T-helper 2 cell treated with Interferon-gamma antibody and Interleukin-4, amounts not matched to agents 100 ng/mL and 5 ng/mL, for 36 hours (primary cell): ENCODE data around the gene PLCG2. TPM values are rescaled to one million over a fixed set of nuclear protein-coding genes. Genes with fewer than 3 reads are reported as not detected.
"Not testable (repeated sequence)": the region's sequence is repeated elsewhere in the genome, so short reads cannot be mapped to it uniquely, and the experiment has no call there.

ENCODE experiments used
- intact Hi-C: fragments of 100-400 bp; cut with micrococcal nuclease; formaldehyde crosslinking; loops from one replicate; pipeline ENCODE4 v1.15.1; 2023
- total RNA-seq: library from RNA; stranded (reverse); gene quantifications from 2 replicates; pipeline ENCODE4 v1.2.3, GENCODE V29; 2022

Gene PLCG2
- total RNA-seq, 1 donor from 2014 or later, result 4.2 TPM

- intact Hi-C loops, result no loop called here
Observed at GRCh38 chr16:81987121-81987520, 208.0 kb downstream of the PLCG2 start.

DNA sequence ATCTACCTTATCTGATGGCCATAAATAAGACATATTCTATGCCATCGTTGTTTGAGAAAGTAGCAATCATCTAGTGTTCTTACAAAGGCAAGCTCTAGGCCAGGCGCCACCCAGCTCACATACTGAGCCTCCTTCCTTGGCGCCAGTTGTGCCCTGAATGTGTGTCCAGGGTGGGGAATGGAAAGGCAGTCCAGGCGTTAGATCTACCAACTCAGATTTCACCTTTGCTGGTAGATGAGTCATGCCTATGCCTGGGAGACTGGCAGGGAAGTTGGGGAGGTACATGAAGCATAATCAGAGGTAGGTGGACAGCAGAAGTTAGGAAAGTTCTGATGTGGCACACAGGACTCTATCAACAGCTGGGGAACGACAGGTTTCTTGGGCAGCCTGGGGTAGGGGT is 208.6 kb downstream of the PLCG2 start:
- intact Hi-C loops, result no loop called here

- intact Hi-C loops, result no loop called here
Observed at GRCh38 chr16:81992859-81993258, 213.8 kb downstream of the PLCG2 start.

DNA sequence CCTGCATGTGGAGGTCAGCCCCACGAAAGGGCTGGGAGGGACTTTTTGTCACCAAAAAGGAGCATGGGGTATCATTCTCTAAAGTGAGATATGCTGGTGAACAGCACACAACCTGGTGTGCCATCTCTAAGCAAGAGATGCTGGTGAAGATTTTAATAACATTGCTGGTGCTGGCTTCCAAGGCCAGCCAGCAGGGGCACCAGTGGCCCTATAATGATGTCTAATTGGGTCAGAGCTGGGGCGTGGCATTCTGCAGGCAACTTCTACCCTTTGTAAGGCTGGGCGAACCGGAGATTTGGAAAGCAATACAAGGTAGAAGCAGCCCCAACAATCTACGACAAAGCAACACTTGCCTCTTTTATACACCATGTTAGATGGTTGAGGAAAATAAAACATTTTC is 215.4 kb downstream of the PLCG2 start:
- intact Hi-C loops, result no loop called here

DNA sequence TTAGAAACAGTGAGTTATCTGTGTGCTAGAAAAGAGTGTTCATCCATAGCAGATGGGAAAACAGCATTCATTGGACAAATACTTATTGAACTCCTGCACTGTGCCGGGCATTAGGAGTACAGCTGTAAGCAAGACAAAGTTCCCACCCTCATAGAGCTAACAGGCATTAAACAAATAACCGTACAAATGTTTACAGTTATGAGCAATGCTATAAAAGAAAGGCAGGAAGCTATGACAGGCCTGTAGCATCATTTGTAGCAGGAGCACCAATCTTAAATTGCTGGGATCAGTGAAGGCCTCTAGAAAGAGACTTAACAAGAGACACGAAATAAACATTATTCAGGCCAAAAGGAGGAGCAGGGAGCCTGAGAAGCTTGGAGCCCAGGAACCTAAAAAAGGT is 216.6 kb downstream of the PLCG2 start:
- intact Hi-C loops, result no loop called here

GRCh38 chr16:81996664-81997509 is 217.8 kb downstream of the PLCG2 start:
- intact Hi-C loops, result no loop called here

DNA sequence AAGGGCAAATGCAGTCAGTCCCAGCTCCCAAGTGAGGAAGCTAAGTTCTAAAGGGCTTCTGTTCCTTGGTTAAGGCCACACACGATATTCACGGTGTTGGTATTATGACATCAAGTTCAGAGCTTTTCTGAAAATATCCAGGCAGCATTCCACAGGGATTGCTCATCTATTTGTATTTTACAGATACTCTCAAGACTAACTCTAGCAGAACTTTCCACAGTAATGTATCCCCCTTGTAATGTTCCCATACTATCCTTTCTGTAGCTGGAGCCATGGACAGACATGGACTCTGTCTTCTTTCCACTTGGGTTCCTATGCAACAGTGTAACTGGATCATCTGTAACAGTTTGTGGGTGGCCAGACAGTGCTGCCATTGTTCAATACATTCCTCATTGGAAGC is 218.6 kb downstream of the PLCG2 start:
- intact Hi-C loops, result no loop called here

DNA sequence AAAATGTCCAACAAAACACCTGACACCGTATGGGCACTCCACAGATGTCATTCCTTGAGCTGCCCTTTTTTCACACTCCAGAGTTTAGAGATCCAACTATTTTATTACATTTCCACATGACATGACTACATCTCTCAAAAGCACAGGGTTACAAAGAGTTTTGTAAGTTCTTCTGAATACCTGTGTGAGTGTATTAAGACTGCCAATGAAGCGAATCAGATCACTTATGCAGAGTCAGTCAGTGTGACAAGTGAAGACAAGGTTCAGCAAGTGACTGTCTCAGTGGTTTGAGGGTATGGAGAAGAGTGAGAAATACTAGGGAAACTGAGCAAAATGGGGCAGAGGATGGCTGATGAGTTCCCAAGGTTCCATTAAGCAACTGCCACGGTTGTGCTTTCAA is 223.7 kb downstream of the PLCG2 start:
- intact Hi-C loops, result no loop called here

DNA sequence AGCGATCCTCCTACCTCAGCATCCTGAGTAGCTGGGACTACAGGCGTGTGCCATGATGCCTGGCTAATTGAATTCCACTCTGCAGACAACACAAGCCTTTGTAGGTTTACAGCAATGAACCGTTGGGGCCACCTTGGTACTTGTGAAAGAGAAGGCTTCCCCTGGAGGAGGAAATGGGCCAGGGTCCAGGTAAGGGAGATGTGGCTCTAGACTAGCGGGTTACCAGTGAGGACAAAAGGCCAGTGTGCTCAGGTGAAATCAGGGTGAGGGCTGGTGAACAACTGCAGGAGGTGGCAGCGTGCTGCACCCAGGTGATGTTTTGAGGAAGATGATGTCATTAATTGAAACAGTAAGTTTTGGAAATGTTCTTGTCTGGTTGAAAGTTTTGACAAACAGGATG is 225.5 kb downstream of the PLCG2 start:
- intact Hi-C loops, result no loop called here

DNA sequence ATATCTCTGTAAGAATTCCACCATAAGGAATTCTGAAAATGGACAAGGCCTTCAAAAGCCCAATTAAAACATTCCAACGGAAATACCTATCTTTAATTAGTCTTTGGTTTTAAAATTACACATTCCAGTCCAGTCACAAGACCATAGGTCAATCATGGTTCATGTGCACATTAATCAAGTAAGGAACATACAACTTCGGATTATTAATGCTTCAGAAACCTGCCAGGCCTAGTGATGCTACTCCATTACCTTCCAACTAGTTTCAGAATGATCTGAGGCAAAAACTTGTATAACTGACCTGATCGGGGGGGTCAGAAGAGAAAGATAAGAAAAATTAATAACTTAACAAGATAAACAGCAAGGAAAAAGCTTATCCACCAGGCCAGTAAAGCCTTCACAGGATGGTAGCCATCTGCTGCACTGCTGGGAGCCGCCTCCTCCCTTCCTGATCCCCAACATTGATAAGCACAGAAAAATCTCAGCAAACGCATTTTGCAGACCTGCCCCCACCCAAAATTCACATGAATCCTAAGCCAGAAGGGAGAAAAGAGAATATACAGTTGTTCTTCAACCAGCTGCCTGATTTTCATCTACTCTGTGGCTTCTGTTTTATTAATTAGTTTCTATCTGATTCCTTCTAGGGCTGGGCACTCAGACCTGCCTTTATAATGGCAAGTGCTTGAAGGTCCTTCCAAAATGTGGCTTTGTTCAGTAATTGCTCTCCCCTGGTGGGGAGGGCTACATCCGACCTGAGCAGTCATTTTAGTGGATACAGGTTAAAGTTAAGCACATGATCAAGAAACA is 226.1 kb downstream of the PLCG2 start:
- intact Hi-C loops, result no loop called here

GRCh38 chr16:82006036-82006435 is 226.9 kb downstream of the PLCG2 start:
- intact Hi-C loops, result no loop called here

GRCh38 chr16:82007189-82007588 is 228.1 kb downstream of the PLCG2 start:
- intact Hi-C loops, result no loop called here

DNA sequence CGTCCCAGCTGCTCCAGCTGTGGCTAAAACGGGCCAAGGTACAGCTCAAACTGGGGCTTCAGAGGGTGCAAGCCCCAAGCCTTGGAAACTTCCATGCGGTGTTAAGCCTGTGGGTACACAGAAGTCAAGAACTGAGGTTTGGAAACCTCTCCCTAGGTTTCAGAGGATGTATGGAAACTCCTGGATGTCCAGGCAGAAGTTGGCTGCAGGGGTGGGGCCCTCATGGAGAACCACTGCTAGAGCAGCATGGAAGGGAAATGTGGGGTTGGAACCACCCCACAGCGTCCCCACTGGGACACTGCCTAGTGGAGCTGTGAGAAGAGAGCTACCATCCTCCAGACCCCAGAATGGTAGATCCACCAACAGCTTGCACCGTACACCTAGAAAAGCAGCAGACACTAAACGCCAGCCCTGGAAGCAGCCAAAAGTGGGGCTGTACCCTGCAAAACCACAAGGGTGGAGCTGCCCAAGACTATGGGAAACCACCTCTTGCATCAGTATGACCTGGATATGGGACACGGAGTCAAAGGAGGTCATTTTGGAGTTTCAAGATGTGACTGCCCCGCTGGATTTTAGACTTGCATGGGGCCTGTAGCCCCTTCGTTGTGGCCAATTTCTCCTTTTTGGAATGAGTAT is 230.0 kb downstream of the PLCG2 start:
- intact Hi-C loops, result no loop called here

DNA sequence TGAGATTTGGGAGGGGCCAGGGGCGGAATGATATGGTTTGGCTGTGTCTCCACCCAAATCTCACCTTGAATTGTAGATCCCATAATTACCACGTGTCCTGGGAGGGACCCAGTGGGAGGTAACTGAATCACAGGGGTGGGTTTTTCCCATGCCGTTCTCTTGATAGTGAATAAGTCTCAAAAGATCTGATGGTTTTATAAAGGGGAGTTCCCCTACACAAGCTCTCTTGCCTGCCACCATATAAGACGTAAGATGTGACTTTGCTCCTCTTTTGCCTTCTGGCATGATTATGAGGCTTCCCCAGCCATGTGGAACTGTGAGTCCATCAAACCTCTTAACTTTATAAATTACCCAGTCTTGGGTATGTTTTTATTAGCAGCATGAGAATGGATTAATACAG is 230.7 kb downstream of the PLCG2 start:
- intact Hi-C loops, result not testable (repeated sequence)

DNA sequence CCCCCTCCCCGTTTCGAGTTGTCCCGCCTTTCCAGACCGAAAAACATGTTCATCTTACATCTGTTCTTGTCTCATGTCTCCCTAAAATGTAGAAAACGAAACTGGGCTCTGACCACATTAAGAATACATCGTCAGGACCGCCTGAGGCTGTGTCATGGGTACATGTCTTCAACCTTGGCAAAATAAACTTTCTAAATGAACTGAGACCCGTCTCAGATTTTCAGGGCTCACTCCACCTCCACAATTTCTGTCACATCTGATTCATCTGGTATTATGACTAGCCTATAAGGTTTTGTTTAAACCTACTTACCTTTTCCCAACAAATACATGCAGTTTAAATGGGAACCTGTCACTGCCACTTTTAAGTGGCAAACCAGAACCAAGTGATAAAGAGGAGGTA is 231.6 kb downstream of the PLCG2 start:
- intact Hi-C loops, result no loop called here

DNA sequence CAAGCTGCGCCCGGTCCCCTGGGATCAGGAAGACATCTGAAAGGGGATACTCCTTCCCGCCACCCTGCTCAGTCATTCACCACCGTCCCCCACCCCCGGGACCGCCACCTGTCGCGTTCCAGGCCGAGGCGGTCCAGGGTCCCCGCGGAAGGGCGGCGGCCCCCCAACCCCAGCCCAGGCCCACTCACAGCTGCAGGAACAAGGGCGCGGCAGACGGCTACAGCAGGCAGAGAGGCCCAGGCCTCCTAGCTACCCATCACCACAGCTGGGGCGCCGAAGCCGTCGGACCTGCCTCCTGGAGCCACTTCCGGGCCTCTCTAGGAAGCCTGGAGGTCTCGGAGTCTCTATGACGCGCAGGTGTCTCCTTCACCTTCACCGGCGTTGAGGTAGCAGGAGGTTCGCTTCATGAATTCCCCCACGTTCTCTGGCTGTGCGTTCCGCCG is 232.1 kb downstream of the PLCG2 start, which contains the start of gene SDR42E1:
TSS of gene SDR42E1 (minus strand) at position 272 of the 443 bp plus-strand sequence. CDS start 10,612 bp downstream, outside the sequence.
- intact Hi-C loops, result no loop called here

Other genes with a start within 250 kb of the PLCG2 start
- 6.1 and 7.3 TPM in 2 replicates for gene SDR42E1, start 232.2 kb downstream of the PLCG2 start, total RNA-seq